GM12878 (cell line): ENCODE measurements around the gene KIAA0319L. TPM values are rescaled to one million over a fixed set of nuclear protein-coding genes. Genes with fewer than 3 reads are reported as not detected.

Experiments used
- ATAC-seq: fragments of 200-7000 bp; cut with Tn5 transposase; 3 replicates; pipeline ENCODE4 v1.9.1; 2020; ENCODE audit warnings: mild to moderate bottlenecking, moderate library complexity
- BruUV-seq: library from RNA; stranded (reverse); fragments of 400-500 nt; replicated peaks from 2 replicates; lab custom pipeline; 2021; lab: Mats Ljungman, UMichigan
- CTCF ChIA-PET: fragments of 300-600 bp; sonication (Branson Sonifier 250); formaldehyde crosslinking; extraction: SDS; loops from one replicate; lab custom pipeline; 2021; ENCODE audit warnings: inconsistent platforms; lab: Yijun Ruan, JAX
- POLR2A ChIA-PET: fragments of 350-600 bp; formaldehyde crosslinking; extraction: SDS; loops from one replicate; lab custom pipeline; 2021; ENCODE audit warnings: inconsistent platforms; lab: Charles Lee
- RAD21 ChIA-PET: fragments of 300-600 bp; sonication (Branson Sonifier 250); formaldehyde crosslinking; loops from one replicate; lab custom pipeline; 2023; ENCODE audit warnings: antibody characterized with exemption; ENCODE audit not compliant: unreplicated experiment; lab: Charles Lee
- SMC1A ChIA-PET: fragments of 300-600 bp; sonication (Branson Sonifier 250); formaldehyde crosslinking; loops from one replicate; lab custom pipeline; 2023; ENCODE audit not compliant: unreplicated experiment, uncharacterized antibody; lab: Charles Lee
- DNase-seq: peaks from one replicate; pipeline ENCODE4 v3.0.0-alpha.2; 2011; ENCODE audit warnings: low read depth, low spot score
- FAIRE-seq: peaks from 3 replicates; lab custom pipeline; 2011; peaks lifted over from hg19 to GRCh38; lab: Jason Lieb, UNC
- H2AFZ ChIP-seq: 2 replicates; pipeline ENCODE4 v1.6.0; 2011; ENCODE audit warnings: low read depth, low read length, control low read depth; ENCODE audit not compliant: control insufficient read depth
- H3K27ac ChIP-seq: 2 replicates; pipeline ENCODE4 v1.5.1; 2011; ENCODE audit warnings: control low read depth; ENCODE audit not compliant: control insufficient read depth, insufficient read depth
- H3K27me3 ChIP-seq, 2 experiments: replicated peaks in 1 of 2; 2 replicates each; pipeline versions ENCODE4 v1.6.0 to v1.6.1; 2011; ENCODE audit warnings: low read length in 1 of 2; ENCODE audit not compliant: control insufficient read depth in 2 of 2, insufficient read depth in 2 of 2
- H3K36me3 ChIP-seq, 2 experiments: 2 replicates each; pipeline ENCODE4 v1.5.1; 2011; ENCODE audit warnings: low read length in 1 of 2; ENCODE audit not compliant: control insufficient read depth in 2 of 2, insufficient read depth in 2 of 2
- H3K4me1 ChIP-seq: 2 replicates; pipeline ENCODE4 v1.6.1; 2011; ENCODE audit warnings: mild to moderate bottlenecking, low read length, moderate library complexity, mixed read lengths; ENCODE audit not compliant: control insufficient read depth, insufficient read depth
- H3K4me2 ChIP-seq: 2 replicates; pipeline ENCODE4 v1.6.0; 2011; ENCODE audit warnings: control low read depth; ENCODE audit not compliant: control insufficient read depth, insufficient read depth
- H3K4me3 ChIP-seq: fragments of 200-600 bp; sonication (generic); 2 replicates; pipeline ENCODE4 v1.5.1; 2016
- H3K79me2 ChIP-seq: 2 replicates; pipeline ENCODE4 v1.6.0; 2011; ENCODE audit warnings: low read length; ENCODE audit not compliant: control insufficient read depth, insufficient read depth
- H3K9ac ChIP-seq: 2 replicates; pipeline ENCODE4 v1.8.0; 2011; ENCODE audit warnings: low read length, control low read depth, mixed read lengths; ENCODE audit not compliant: control insufficient read depth, insufficient read depth
- H3K9me3 ChIP-seq: replicated peaks from 3 replicates; pipeline ENCODE4 v1.5.1; 2011; ENCODE audit warnings: mild to moderate bottlenecking, low read length; ENCODE audit not compliant: control insufficient read depth, insufficient read depth
- H4K20me1 ChIP-seq: 2 replicates; pipeline ENCODE4 v1.6.0; 2011; ENCODE audit not compliant: control insufficient read depth, insufficient read depth
- ATF3 ChIP-seq: IDR thresholded peaks from 2 replicates; pipeline ENCODE4 v1.6.1; 2011; ENCODE audit warnings: low read depth, mild to moderate bottlenecking, low read length, moderate library complexity, borderline replicate concordance; ENCODE audit errors: extremely low read depth
- BRCA1 ChIP-seq: IDR thresholded peaks from 2 replicates; pipeline ENCODE4 v1.6.1; 2011; ENCODE audit warnings: low read depth, low read length, improper control_type of control experiment
- CBFB ChIP-seq: IDR thresholded peaks from 2 replicates; pipeline ENCODE4 v1.6.1; 2016; ENCODE audit warnings: antibody characterized with exemption, low read depth
- CREM ChIP-seq: IDR thresholded peaks from 2 replicates; pipeline ENCODE4 v1.6.1; 2014; ENCODE audit warnings: antibody characterized with exemption, low read depth
- NFIC ChIP-seq: IDR thresholded peaks from 2 replicates; pipeline ENCODE4 v1.6.1; 2012; ENCODE audit warnings: low read depth, mild to moderate bottlenecking, inconsistent platforms, low read length, moderate library complexity
- NFYB ChIP-seq: IDR thresholded peaks from 2 replicates; pipeline ENCODE4 v1.6.1; 2011; ENCODE audit warnings: low read depth, mild to moderate bottlenecking, low read length, improper control_type of control experiment, moderate library complexity; ENCODE audit not compliant: insufficient read depth
- NRF1 ChIP-seq: conservative IDR thresholded peaks from 2 replicates; pipeline ENCODE4 v1.6.1; 2011; ENCODE audit warnings: mild to moderate bottlenecking, low read depth, low read length, improper control_type of control experiment
- RAD21 ChIP-seq: IDR thresholded peaks from 2 replicates; pipeline ENCODE4 v1.6.1; 2011; ENCODE audit warnings: mild to moderate bottlenecking, low read depth, low read length, moderate library complexity; ENCODE audit not compliant: insufficient read depth
- SIN3A ChIP-seq: IDR thresholded peaks from 2 replicates; pipeline ENCODE4 v1.6.1; 2012; ENCODE audit warnings: low read depth, low read length, improper control_type of control experiment
- SPI1 ChIP-seq: IDR thresholded peaks from 2 replicates; pipeline ENCODE4 v1.6.1; 2011; ENCODE audit warnings: low read depth, mild to moderate bottlenecking, low read length, moderate library complexity, borderline replicate concordance; ENCODE audit not compliant: insufficient read depth
- ZNF384 ChIP-seq: IDR thresholded peaks from 2 replicates; pipeline ENCODE4 v1.6.1; 2012; ENCODE audit warnings: low read depth, mild to moderate bottlenecking, low read length, improper control_type of control experiment, borderline replicate concordance
- WGBS: methylation state at CpG from one replicate; pipeline ENCODE4 v1.1.6; 2016; ENCODE audit warnings: low lambda C conversion rate; ENCODE audit not compliant: insufficient replicate concordance, insufficient coverage; ENCODE audit errors: missing lambda C conversion rate; 5-methylcytosine and 5-hydroxymethylcytosine counted together
- in situ Hi-C: fragments of 300-500 bp; cut with MboI; formaldehyde crosslinking; loops from 9 replicates; pipeline ENCODE4 v1.14.3; 2018; ENCODE audit warnings: mixed read lengths
- intact Hi-C: fragments of 100-400 bp; cut with micrococcal nuclease; formaldehyde crosslinking; loops from one replicate; pipeline ENCODE4 v1.14.2; 2022; ENCODE audit not compliant: unreplicated experiment
- polyA plus RNA-seq, 11 experiments: library from polyadenylated mRNA; depleted of rRNA in 4 of 11; unstranded in 6 of 11; stranded (reverse) in 5 of 11; fragments of >200 nt; fragmentation: Nextera tagmentation in 4 of 11; fragmentation: Illumina TruSeq in 1 of 11; extraction: Ambion mirVana in 4 of 11; extraction: Trizol in 1 of 11; gene quantifications; 1 replicate in 1 of 11; 2 replicates in 10 of 11; pipeline versions ENCODE4 v1.2.1 to v1.2.3, GENCODE V29; 2011 to 2016; ENCODE audit warnings: inconsistent platforms in 2 of 11, missing spikeins in 2 of 11, low read depth in 1 of 11
- total RNA-seq, 4 experiments: library from RNA; depleted of rRNA in 3 of 4; stranded (reverse); fragments of >200 nt in 3 of 4; fragmentation: Illumina TruSeq in 1 of 4; extraction: Trizol in 1 of 4; gene quantifications; 2 replicates each; pipeline versions ENCODE4 v1.2.1 to v1.2.3, GENCODE V29; 2013 to 2021

KIAA0319L gene
- total and polyA plus RNA-seq, 10 of the 15 experiments (the other 5 are each of a cell fraction or from before 2014, with no cell fraction given): 2.6 to 57.8 (median 25.4) TPM

- in situ Hi-C loops (no loop called here), intact Hi-C loops (no loop called here)
- RAD21 ChIA-PET: no interaction called here
- peaks cover 5 to 10% of the 10 kb centered on the region in 2 experiments; a peak in 2 of 4 replicates for H3K36me3 ChIP-seq
- SMC1A ChIA-PET: no interaction called here
- FAIRE-seq (no peak), DNase-seq (no peak)
- WGBS: 80% methylated on average over 5 of the region's 5 CpGs
- no peaks in the 10 kb centered on the region for H3K4me1 ChIP-seq
- CTCF ChIA-PET: no interaction called here
- H3K27me3 ChIP-seq: no peaks in the 10 kb centered on the region
- no peak overlapping the region for H3K27ac ChIP-seq
- H3K9ac ChIP-seq: no peak overlapping the region
- TF ChIP-seq CBFB (no peak), SPI1 (no peak), NRF1 (no peak), SIN3A (no peak), BRCA1 (no peak), NFYB (no peak), CREM (no peak), ZNF384 (no peak)
- TF ChIP-seq, all 136 proteins: peak for 0
- peaks cover 13% of the 10 kb centered on the region for H3K79me2 ChIP-seq
- H3K4me2 ChIP-seq: no peak overlapping the region
- ATAC-seq: no peak
- H3K9me3 ChIP-seq: peaks cover 43% of the 10 kb centered on the region
- no TSS peak for BruUV-seq
- no peak overlapping the region for H3K4me3 ChIP-seq
- no peak overlapping the region for H2AFZ ChIP-seq
- H4K20me1 ChIP-seq: no peaks in the 10 kb centered on the region
- POLR2A ChIA-PET: no interaction called here
These were observed 27.0 kb downstream of the KIAA0319L start for GRCh38 chr1:35530168-35530567.

- Histone ChIP-seq H3K4me1 (no peaks in the 10 kb centered on the region), H4K20me1 (no peaks in the 10 kb centered on the region), H3K4me3 (no peak overlapping the region), H2AFZ (no peak overlapping the region), H3K36me3 (no peaks in the 10 kb centered on the region), H3K9me3 (peaks cover 13% of the 10 kb centered on the region; the same call in 2 of the 3 replicates), H3K27ac (no peak overlapping the region), H3K27me3 (no peaks in the 10 kb centered on the region), H3K4me2 (no peak overlapping the region), H3K9ac (no peak overlapping the region), H3K79me2 (no peaks in the 10 kb centered on the region)
- 100% methylated on average over 2 of the region's 2 CpGs for WGBS
- no peak for TF ChIP-seq ATF3
- no peak for TF ChIP-seq NFIC
- no peak for TF ChIP-seq RAD21
- ChIA-PET RAD21 (interaction anchor here (1.2 to 1.4 kb wide), 2 partner anchors 13 to 15 kb away, joined by 3 read pairs; no protein-coding TSS in a partner anchor), CTCF (interaction anchor here (1.2 kb wide), 1 partner anchor 73 kb away, joined by 5 read pairs; no protein-coding TSS in a partner anchor), SMC1A (interaction anchor here (1.2 to 1.7 kb wide), 3 partner anchors 12 to 17 kb away, joined by 3 to 6 read pairs (median 4); no protein-coding TSS in a partner anchor), POLR2A (interaction anchor here (0.6 kb wide), 1 partner anchor 44 kb away, joined by 3 read pairs; no protein-coding TSS in a partner anchor)
- intact Hi-C loops: no loop called here
- DNase-seq (no peak), ATAC-seq (no peak), FAIRE-seq (no peak)
- no TSS peak for BruUV-seq
- in situ Hi-C loops: no loop called here
These were observed 33.1 kb downstream of the KIAA0319L start for GRCh38 chr1:35524106-35524505.
